Pancreas (tissue), 10 donors: Measurements from ENCODE around the gene GOLGA8R. TPM values are rescaled to one million over a fixed set of nuclear protein-coding genes. Genes with fewer than 3 reads are reported as not detected.
"Not testable (repeated sequence)": the region's sequence is repeated elsewhere in the genome, so short reads cannot be mapped to it uniquely, and the experiment has no call there.

Experiments used
- ATAC-seq, 4 donors: fragments of 200-7000 bp; cut with Tn5 transposase; one replicate each; pipeline versions ENCODE4 v1.8.0 to v1.9.1; 2020; ENCODE audit warnings: mild to moderate bottlenecking in 4 of 4, moderate library complexity in 4 of 4
- DNase-seq, 6 donors: peaks; one replicate each; pipeline ENCODE4 v3.0.0-alpha.2; 2020
- FAIRE-seq: peaks from 2 replicates; lab custom pipeline; 2012; peaks lifted over from hg19 to GRCh38; lab: Jason Lieb, UNC
- H3K27ac ChIP-seq, 4 donors: fragments of 200-600 bp; sonication (generic); 1 replicate in 3 of 4; 2 replicates in 1 of 4; pipeline versions ENCODE4 v1.5.0 to v1.8.0; 2020
- H3K27me3 ChIP-seq, 4 donors: fragments of 200-600 bp; one replicate each; pipeline ENCODE4 v1.8.0; 2021
- H3K36me3 ChIP-seq, 3 donors: fragments of 200-600 bp; sonication (generic) in 1 of 3; one replicate each; pipeline versions ENCODE4 v1.5.0 to v1.8.0; 2020 to 2021
- H3K4me1 ChIP-seq, 3 donors: fragments of 200-600 bp; one replicate each; pipeline ENCODE4 v1.8.0; 2021
- H3K4me3 ChIP-seq, 4 donors: fragments of 200-600 bp; sonication (generic) in 2 of 4; one replicate each; pipeline versions ENCODE4 v1.5.0 to v1.8.0; 2020 to 2021
- H3K9me3 ChIP-seq, 4 donors: fragments of 200-600 bp; one replicate each; pipeline ENCODE4 v1.8.0; 2021
- WGBS, 2 donors: extraction: QIAGEN DNeasy Blood & Tissue Kit; methylation state at CpG; one replicate each; pipeline ENCODE4 v1.1.7; 2013; 5-methylcytosine and 5-hydroxymethylcytosine counted together
- intact Hi-C, 3 donors: fragments of 100-400 bp; cut with DNase I; formaldehyde crosslinking; loops; one replicate each; pipeline versions ENCODE4 v1.11.1 to v1.14.2; 2022
- polyA plus RNA-seq, 2 donors: library from polyadenylated mRNA; stranded (reverse); fragments of 200-250 nt; gene quantifications; one replicate each; pipeline ENCODE4 v1.2.3, GENCODE V29; 2013
- total RNA-seq, 6 donors: library from RNA; stranded (reverse); fragmentation: NEBNext Ultra II Directional in 4 of 6; extraction: Animal tissue kit (Norgen Biotek cat#: 25700) in 4 of 6; gene quantifications; one replicate each; pipeline versions ENCODE4 v1.2.1 to v1.2.4, GENCODE V29; 2021 to 2023
- donor health status: healthy with polysubstance abuse.
- donor health status: DM: no; HTN: no; CAD: no; lungs with moderate emphysema.
- donor health status: DM: no; HTN: no; CAD: no.
- donor health status: control.
- donor health status: control.
- donor health status: Bipolar disorder and iron deficiency.
- donor health status: DM: yes; HTN: yes; CAD: no.
- donor health status: DM: no; HTN: no; CAD: no.
- donor health status: DM: no; HTN: no; CAD: no.
- donor health status: DM: yes; HTN: yes; CAD: no.

Gene GOLGA8R
- total and polyA plus RNA-seq, 8 donors, result 1.8 to 4.0 (median 2.6) TPM

GRCh38 chr15:30386318-30386887 lies 27.7 kb downstream of the GOLGA8R start:
- intact Hi-C loops, H3K4me1 ChIP-seq, H3K9me3 ChIP-seq, FAIRE-seq, H3K27me3 ChIP-seq, DNase-seq, H3K36me3 ChIP-seq, ATAC-seq, H3K4me3 ChIP-seq, H3K27ac ChIP-seq: not testable (repeated sequence)
- no CpG with 5 or more reads among the region's 6 CpGs for WGBS, 2 donors

DNA sequence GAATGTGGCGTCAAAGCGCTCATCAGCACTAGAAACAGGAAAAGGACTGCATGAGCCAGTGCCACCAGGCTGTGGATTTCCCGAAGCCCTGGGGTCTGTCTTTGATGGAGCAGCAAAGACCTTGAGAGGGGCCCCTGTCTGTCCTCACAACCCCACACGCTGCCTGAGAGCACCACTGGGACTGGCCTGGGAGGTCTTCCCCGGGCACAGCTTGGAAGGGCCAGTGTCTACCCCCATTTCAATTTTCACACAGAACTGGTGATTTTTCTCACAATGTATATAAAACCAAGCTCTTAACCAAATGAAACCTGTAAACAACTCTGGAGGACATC lies 37.0 kb downstream of the GOLGA8R start:
- H3K4me1 ChIP-seq, H3K4me3 ChIP-seq, FAIRE-seq, H3K27ac ChIP-seq, H3K27me3 ChIP-seq, DNase-seq, ATAC-seq, intact Hi-C loops, H3K9me3 ChIP-seq, H3K36me3 ChIP-seq: not testable (repeated sequence)
- no CpG with 5 or more reads among the region's 5 CpGs for WGBS, 2 donors

GRCh38 chr15:30376375-30377081 lies 37.5 kb downstream of the GOLGA8R start:
- DNase-seq, H3K27ac ChIP-seq, H3K4me3 ChIP-seq, H3K9me3 ChIP-seq, H3K4me1 ChIP-seq, intact Hi-C loops, FAIRE-seq, H3K27me3 ChIP-seq, H3K36me3 ChIP-seq: not testable (repeated sequence)
- ATAC-seq, result peak in 2 of 4 donors; percentile 75 to 79
- WGBS, 2 donors, result no CpG with 5 or more reads among the region's 17 CpGs

- FAIRE-seq, H3K4me3 ChIP-seq, H3K9me3 ChIP-seq, H3K4me1 ChIP-seq, H3K36me3 ChIP-seq, H3K27ac ChIP-seq, intact Hi-C loops, H3K27me3 ChIP-seq: not testable (repeated sequence)
- DNase-seq (peak in 1 of 6 donors; percentile 2), ATAC-seq (peak in 2 of 4 donors; percentile 18 to 31)
- 17 to 37% methylated on average over 2 to 3 of the region's 4 CpGs for WGBS, 2 donors
These were observed 38.2 kb downstream of the GOLGA8R start for GRCh38 chr15:30375872-30376271.

DNA sequence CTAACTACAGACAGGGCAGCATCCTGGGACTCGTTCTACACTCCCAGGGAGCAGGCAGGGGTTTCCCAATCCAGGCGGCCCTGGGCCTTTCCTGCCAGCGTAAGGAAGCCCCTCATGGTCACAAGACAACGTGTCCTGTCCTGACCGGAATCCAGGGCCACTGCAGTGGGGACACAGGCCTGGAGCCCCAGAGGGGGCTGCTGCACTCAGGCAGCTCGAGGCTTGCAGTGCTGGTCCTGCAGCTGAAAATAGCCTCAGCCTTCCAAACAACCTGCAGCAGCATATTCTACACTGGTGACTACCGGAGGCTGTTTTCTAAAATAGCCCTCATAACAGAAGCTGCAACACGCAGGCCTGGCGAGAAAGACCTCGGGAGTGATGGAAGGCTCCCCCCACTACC lies 39.2 kb downstream of the GOLGA8R start:
- WGBS, 2 donors, result 60 to 74% methylated on average over 3 of the region's 10 CpGs
- not testable (repeated sequence) for H3K27ac ChIP-seq
- DNase-seq, result peak in 1 of 6 donors; percentile 6

GRCh38 chr15:30368271-30368670 lies 45.8 kb downstream of the GOLGA8R start:
- H3K4me3 ChIP-seq, ATAC-seq, H3K9me3 ChIP-seq, intact Hi-C loops, FAIRE-seq, H3K4me1 ChIP-seq, H3K36me3 ChIP-seq, H3K27ac ChIP-seq, H3K27me3 ChIP-seq, DNase-seq: not testable (repeated sequence)
- no CpG with 5 or more reads among the region's 3 CpGs for WGBS, 2 donors

More for the DNA sequence above, 39.2 kb downstream of the GOLGA8R start:
- FAIRE-seq, intact Hi-C loops, H3K9me3 ChIP-seq, ATAC-seq, H3K36me3 ChIP-seq, H3K4me1 ChIP-seq, H3K27me3 ChIP-seq, H3K4me3 ChIP-seq: not testable (repeated sequence)

GRCh38 chr15:30367246-30367645 lies 46.8 kb downstream of the GOLGA8R start:
- WGBS, 2 donors, result 90 to 94% methylated on average over 13 to 14 of the region's 17 CpGs
- intact Hi-C loops, H3K4me3 ChIP-seq: not testable (repeated sequence)

DNA sequence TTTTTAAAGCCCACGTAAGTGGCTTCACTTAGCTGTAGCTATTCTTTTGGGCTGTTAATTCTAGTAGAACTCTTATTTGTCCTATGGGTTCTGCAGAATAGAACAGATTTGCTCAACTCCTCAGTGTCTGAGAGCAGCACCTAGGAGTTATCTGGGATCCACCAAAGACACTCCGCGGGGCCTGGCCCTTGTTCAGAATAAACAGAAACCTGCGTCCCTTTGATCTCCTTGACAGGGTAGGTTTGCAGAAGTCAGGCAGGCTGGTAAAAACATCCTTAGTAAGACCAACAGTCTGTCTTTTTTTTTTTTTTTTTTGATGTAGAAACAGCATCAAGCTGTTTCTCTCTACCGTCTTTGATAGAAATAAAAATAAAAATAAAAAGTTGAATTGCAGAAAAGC lies 52.7 kb downstream of the GOLGA8R start:
- H3K9me3 ChIP-seq, H3K4me1 ChIP-seq, intact Hi-C loops, H3K27ac ChIP-seq, H3K4me3 ChIP-seq, H3K36me3 ChIP-seq, FAIRE-seq, H3K27me3 ChIP-seq, DNase-seq, ATAC-seq: not testable (repeated sequence)
- WGBS, 2 donors, result 71 to 95% methylated on average over 1 to 3 of the region's 5 CpGs

More at GRCh38 chr15:30367246-30367645, 46.8 kb downstream of the GOLGA8R start:
- not testable (repeated sequence) for H3K4me1 ChIP-seq, H3K36me3 ChIP-seq, H3K27me3 ChIP-seq, ATAC-seq, H3K27ac ChIP-seq, H3K9me3 ChIP-seq, FAIRE-seq
- DNase-seq, result peak in 2 of 6 donors; percentile 7 to 31

DNA sequence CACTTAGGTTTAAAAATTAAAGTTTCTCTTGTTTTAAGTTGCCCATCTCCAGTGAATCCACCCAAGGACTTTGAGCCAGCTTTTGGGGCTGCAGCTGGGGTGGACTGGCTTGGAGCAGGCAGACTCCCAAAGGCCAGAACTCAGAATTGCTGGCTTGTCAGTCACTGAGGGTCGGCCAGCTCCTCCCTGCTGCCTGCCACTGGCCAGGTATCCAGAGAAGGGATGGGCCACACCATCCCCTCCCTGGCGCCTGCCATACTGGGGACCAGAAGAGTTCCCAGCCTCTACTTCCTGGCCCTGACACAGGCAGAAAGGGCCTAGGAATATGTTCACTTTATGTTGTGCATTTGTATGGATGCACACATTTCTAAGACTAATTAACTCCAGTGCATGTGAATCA lies 53.1 kb downstream of the GOLGA8R start:
- ATAC-seq, H3K27ac ChIP-seq, H3K4me1 ChIP-seq, H3K36me3 ChIP-seq, DNase-seq, H3K27me3 ChIP-seq, H3K9me3 ChIP-seq, FAIRE-seq, H3K4me3 ChIP-seq, intact Hi-C loops: not testable (repeated sequence)
- WGBS, 2 donors, result no CpG with 5 or more reads among the region's 2 CpGs

- H3K27me3 ChIP-seq, DNase-seq, H3K36me3 ChIP-seq, intact Hi-C loops, H3K4me1 ChIP-seq, H3K27ac ChIP-seq, H3K9me3 ChIP-seq, H3K4me3 ChIP-seq, ATAC-seq, FAIRE-seq: not testable (repeated sequence)
- 52 to 69% methylated on average over 3 of the region's 6 CpGs for WGBS, 2 donors
These were observed 59.0 kb downstream of the GOLGA8R start for GRCh38 chr15:30355043-30355442.
